KG1 (cell line): ENCODE results near the gene ADAMTS20.

ENCODE experiments used
- DNase-seq: peaks from one replicate; lab custom pipeline; 2025; lab: John Stamatoyannopoulos, UW

The ADAMTS20 gene

DNA sequence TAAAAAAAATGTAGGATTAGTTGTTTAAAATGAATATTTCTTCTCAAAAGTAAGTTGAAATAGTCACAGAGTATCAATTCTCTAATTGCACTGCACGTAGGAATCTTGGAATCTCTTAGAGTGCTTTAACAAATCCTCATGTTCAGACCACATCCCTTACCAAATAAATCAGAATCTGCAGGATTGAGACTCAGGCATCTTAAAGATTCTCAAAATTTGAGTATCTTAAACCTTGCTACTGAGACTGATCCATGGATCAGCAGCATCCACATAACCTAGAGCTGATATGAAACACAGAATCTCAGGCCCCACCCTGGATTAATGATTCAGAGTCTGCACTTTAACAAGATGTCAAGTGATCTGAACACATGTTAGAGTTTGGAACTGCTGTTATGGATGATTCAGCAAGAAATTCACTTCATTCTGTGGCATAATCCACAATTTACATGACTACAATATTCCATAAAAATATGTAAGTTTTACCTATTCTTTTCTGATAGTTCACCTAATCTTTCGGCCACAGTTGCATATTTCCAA is 58.7 kb downstream of the ADAMTS20 start:
- no peak for DNase-seq

DNA sequence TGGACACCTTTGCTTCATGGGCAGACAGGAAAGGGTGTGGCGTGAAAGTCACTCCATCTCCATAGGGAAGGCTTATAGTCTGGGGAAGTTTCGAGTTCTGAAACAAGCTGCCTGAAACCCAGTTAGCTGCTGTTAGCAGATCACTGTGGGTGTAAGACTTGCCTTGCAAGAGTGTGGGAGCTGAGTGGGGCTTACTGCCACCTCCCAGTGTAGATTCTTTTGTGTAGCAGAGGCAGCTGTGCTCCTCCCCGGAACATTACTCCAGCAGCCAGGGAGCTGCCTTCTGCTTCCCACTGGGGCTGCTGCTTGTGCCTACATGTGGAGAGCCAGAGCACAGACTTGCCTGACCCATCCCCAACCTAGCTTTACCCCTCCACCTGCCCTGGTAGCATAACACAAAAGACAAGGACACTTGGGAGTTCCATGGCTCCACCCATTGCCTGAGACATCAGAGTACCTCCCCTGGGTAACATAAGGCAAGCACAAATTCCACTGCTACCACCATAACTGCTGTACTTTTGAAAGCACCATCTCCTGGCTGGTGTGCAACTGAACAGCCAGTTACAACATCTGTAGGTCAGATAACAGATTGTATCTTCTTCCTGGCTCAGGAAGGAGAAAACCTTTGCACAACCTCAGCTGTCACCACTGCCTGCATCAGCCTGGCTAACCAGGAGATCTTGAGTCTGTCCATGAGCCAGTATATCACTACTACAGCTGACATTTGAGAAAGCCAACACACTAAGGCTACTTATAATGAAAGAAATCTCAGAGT is 69.5 kb downstream of the ADAMTS20 start:
- DNase-seq, result no peak

- no peak for DNase-seq
Observed at GRCh38 chr12:43480591-43480990, 71.4 kb downstream of the ADAMTS20 start.

DNA sequence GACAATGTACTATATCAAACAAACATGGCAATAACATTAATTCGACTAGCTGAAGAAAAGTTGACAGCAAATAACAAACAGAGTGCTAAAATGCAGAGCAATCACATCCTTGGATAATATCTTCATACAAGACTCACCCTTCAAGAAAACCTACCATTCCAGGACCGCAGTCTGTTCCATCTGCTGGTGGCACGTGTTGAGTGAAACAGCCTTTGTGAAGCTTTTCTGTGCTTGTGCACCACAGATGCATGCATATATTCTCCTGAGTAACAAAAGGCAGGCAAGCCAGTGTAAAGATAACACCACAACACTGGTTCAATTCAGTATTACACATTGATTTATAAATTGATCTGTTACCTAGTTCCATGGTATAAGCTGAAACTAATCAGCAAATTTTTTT is 89.3 kb downstream of the ADAMTS20 start:
- no peak for DNase-seq

DNA sequence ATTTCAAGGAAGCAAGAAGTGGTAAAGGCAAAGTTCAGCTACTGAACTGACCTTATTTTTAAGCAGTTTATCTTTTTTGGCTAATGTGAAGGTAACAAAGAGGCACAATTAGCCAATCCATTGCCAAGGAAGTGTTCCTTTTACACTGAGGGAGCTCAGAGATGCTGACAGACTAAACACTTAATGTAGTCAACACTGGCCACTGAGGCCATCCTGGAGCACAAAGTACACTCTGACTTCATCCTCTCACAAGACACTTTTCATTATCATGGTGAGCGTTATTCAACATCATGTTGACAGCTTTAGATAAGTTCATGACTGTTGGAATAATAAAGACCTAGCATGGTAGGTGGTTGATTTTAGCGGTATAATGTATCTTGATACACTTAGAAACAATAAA is 89.9 kb downstream of the ADAMTS20 start:
- no peak for DNase-seq

DNA sequence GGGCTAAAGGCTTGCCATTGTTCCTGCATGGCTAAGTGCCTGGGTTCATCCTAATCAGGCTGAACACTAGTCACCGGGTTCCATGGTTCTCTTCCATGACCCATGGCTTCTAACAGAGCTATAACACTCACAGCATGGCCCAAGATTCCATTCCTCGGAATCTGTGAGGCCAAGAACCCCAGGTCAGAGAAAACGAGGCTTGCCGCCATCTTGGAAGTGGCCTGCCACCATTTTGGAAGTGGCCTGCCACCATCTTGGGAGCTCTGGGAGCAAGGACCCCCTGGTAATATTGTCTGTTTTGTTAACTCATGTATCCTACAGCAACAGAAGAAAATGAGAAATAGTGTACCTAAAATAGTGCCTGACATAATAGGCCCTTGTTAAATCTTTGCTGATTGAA is 92.7 kb downstream of the ADAMTS20 start:
- DNase-seq, result no peak

GRCh38 chr12:43453761-43454160 is 98.2 kb downstream of the ADAMTS20 start:
- no peak for DNase-seq

DNA sequence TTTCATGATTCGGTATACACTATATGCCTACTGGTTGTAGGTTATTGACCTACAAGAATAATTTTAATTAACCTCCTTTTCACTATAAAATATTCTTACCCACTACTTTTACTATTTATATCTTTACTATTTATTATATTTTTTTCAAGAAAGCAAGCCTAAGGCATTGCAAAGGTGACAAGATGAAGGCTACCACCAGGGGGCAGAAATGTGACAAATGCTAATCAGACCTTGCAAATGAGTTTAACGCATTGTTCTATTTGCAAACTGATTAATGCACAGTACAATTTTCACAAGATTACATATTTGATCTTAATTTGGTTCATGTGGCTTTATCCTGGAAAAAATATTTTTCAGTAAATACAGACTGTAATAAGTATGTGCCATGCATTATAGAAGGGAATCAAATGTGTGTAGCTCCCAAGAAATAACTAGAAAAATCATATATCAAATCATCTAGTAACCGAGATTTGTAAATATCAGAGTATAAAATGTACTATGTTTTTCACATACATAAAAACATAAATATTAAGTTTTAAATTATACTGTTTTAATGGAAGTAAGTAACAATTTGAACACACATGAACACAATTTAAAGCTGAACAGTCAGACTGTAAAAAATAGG is 107.0 kb downstream of the ADAMTS20 start:
- peak; percentile 21 for DNase-seq

DNA sequence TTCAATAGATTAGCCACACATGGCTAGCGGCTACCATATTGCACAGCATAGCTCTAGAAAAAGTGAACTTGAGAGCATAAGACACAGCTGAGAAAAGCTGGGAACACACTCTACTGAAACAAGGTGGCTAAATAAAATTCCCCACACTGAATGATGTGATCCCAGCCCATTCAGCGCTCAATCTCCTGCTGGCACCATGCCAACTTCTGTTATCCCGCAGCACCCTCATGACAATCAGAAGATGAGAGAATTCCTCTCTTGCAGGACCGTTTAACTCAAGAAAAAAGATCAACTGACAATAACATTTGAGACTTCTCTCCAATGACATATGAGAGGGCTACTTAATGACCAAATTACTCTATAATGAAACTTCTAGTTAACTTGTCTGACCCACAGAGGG is 115.4 kb downstream of the ADAMTS20 start:
- no peak for DNase-seq

- DNase-seq, result no peak
Observed at GRCh38 chr12:43434614-43435013, 117.4 kb downstream of the ADAMTS20 start.

- no peak for DNase-seq
Observed at GRCh38 chr12:43428088-43428600, 123.9 kb downstream of the ADAMTS20 start.

DNA sequence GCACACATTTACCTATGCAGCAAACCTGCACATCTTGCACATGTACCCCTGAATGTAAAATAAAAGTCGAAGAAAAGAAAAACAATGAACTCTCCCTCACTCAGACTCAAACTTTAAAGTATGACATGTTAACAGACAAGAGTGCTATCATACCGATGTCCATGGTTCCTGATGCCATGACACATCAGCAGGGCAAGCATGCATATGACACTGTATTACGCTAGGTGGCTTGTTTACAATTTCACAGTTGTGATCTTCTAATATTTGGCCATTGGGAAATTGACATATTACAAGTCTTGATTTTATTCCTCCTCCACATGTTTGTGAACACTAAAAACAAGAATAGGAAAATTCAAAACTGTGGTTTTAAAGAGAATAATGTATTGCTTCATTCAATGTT is 126.6 kb downstream of the ADAMTS20 start:
- no peak for DNase-seq

- DNase-seq, result no peak
Observed at GRCh38 chr12:43416981-43417380, 135.0 kb downstream of the ADAMTS20 start.

- DNase-seq, result no peak
Observed at GRCh38 chr12:43407816-43408645, 144.0 kb downstream of the ADAMTS20 start.

GRCh38 chr12:43406801-43407200 is 145.2 kb downstream of the ADAMTS20 start:
- no peak for DNase-seq

DNA sequence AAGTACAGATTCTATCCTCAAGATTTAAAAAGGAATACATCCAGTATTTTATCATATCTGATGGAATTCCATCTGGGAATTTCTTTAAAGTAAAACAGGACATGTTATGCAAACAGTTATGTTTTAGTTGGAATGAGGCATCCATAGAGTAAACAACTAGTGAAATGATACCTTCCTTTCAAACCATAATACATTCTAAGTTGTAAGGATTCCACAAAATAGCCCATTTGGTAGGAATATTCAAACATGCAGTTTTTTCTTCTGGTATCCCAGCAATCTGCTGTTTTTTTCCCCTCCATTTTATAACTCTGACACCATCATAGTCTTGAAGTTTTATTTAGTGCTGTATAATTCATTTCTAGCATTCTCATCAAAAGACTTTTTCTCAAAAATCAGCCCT is 149.6 kb downstream of the ADAMTS20 start:
- DNase-seq, result no peak

GRCh38 chr12:43401096-43401495 is 150.9 kb downstream of the ADAMTS20 start:
- DNase-seq, result no peak

DNA sequence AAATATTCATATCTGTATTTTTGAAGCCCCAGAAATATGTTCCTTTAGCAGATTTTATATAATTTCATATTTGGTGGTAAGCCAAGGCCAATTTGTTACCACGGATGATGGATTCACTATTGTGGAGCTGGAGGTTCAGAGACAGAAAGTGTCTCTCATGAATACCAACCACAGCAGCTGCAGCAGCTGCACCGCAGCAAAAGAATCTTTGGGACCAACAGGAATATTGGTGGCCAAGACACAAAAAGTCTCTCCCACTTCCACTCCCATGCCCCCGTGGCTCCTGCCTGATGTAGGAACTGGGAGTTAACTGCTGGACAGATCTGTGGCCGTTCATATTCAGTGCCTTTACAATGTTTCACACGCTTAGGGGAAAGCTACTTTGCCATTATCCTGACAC is 155.3 kb downstream of the ADAMTS20 start:
- no peak for DNase-seq

GRCh38 chr12:43392116-43392515 is 159.9 kb downstream of the ADAMTS20 start:
- DNase-seq, result no peak

DNA sequence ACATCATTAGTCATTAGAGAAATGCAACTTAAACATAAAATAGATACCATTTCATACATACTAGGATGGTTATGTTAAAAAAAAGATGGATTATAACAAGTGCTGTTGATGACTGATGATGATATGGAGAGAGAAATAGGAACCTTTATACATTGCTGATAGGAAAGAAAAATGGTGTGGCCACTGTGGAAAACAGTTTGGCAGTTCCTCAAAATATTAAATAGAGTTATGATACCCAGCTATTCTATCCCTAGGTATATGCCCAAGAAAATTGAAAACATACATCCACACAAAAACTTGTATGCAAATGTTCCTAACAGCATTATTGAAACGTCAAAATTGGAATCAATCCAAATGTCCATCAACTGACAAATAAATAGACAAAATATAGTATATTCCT is 170.1 kb downstream of the ADAMTS20 start:
- DNase-seq, result no peak

DNA sequence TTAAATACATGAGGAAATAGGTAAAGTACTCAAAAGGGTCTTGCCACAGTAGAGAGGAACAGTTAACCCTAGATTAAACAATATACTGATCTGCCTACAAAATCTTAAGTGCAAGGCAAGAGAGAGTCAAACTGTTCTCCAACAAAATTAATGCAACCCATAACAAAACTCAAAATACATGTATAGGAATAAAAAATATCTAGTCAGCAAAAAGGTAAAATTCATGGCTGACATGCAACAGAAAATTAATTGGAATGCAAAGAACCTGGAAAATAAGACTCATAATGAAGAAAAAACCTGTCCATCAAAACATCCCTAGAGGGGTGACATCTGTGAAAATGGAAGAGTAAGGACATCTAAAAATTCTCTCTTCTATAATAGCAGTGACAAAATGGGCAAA is 173.6 kb downstream of the ADAMTS20 start:
- no peak for DNase-seq

GRCh38 chr12:43370263-43370662 is 181.7 kb downstream of the ADAMTS20 start:
- no peak for DNase-seq
